ENCODE measurements around the gene SLC35F2. TPM values are rescaled to one million over a fixed set of nuclear protein-coding genes. Genes with fewer than 3 reads are reported as not detected.
"Not testable (repeated sequence)": the region's sequence is repeated elsewhere in the genome, so short reads cannot be mapped to it uniquely, and the experiment has no call there.

The SLC35F2 gene
- total and polyA plus RNA-seq, 9 donors, result 3.7 to 20.8 (median 7.9) TPM

GRCh38 chr11:107844041-107844440 is 14.5 kb downstream of the SLC35F2 start:
- TF ChIP-seq EP300 (IDR thresholded peaks at IDR 0.05) (no peak), POLR2A (IDR thresholded peaks at IDR 0.05) (no peak)
- TF ChIP-seq, protein P1, sequence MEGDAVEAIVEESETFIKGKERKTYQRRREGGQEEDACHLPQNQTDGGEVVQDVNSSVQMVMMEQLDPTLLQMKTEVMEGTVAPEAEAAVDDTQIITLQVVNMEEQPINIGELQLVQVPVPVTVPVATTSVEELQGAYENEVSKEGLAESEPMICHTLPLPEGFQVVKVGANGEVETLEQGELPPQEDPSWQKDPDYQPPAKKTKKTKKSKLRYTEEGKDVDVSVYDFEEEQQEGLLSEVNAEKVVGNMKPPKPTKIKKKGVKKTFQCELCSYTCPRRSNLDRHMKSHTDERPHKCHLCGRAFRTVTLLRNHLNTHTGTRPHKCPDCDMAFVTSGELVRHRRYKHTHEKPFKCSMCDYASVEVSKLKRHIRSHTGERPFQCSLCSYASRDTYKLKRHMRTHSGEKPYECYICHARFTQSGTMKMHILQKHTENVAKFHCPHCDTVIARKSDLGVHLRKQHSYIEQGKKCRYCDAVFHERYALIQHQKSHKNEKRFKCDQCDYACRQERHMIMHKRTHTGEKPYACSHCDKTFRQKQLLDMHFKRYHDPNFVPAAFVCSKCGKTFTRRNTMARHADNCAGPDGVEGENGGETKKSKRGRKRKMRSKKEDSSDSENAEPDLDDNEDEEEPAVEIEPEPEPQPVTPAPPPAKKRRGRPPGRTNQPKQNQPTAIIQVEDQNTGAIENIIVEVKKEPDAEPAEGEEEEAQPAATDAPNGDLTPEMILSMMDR (IDR thresholded peaks at IDR 0.05), result no peak
- H3K9me3 ChIP-seq, result no peaks in the 10 kb centered on the region
- H3K27ac ChIP-seq, result no peak overlapping the region
- no peaks in the 10 kb centered on the region for H3K36me3 ChIP-seq
- no peak overlapping the region for H3K4me3 ChIP-seq
- 92 to 99% (median 94%) methylated on average over 7 of the region's 7 CpGs for WGBS, 3 donors
- no peaks in the 10 kb centered on the region for H3K4me1 ChIP-seq (ENCODE audit: insufficient read depth)
- H3K27me3 ChIP-seq, result no peaks in the 10 kb centered on the region
- no peak for DNase-seq
- intact Hi-C loops (cut with DNase I), result no loop called here

- no peak for TF ChIP-seq POLR2A (IDR thresholded peaks at IDR 0.05)
- WGBS, 3 donors, result 86 to 90% (median 88%) methylated on average over 8 of the region's 8 CpGs
- DNase-seq, result no peak
- H3K4me3 ChIP-seq, result no peak overlapping the region
- H3K36me3 ChIP-seq, result no peaks in the 10 kb centered on the region
- H3K27me3 ChIP-seq, result no peaks in the 10 kb centered on the region
- no peaks in the 10 kb centered on the region for H3K9me3 ChIP-seq
- H3K4me1 ChIP-seq (ENCODE audit: insufficient read depth), result no peaks in the 10 kb centered on the region
- intact Hi-C loops (cut with DNase I), result no loop called here
- no peak overlapping the region for H3K27ac ChIP-seq
These were observed 16.0 kb downstream of the SLC35F2 start for GRCh38 chr11:107842412-107843100.

- DNase-seq, result no peak
- H3K27ac ChIP-seq, result no peak overlapping the region
- no peaks in the 10 kb centered on the region for H3K9me3 ChIP-seq
- H3K36me3 ChIP-seq, result no peaks in the 10 kb centered on the region
- H3K4me1 ChIP-seq (ENCODE audit: insufficient read depth), result no peaks in the 10 kb centered on the region
- WGBS, 3 donors, result 24 to 46% (median 37%) methylated on average over 2 of the region's 2 CpGs
- intact Hi-C loops (cut with DNase I), result no loop called here
- H3K4me3 ChIP-seq, result no peak overlapping the region
- TF ChIP-seq, protein P1 (IDR thresholded peaks at IDR 0.05), result no peak
- TF ChIP-seq EP300 (IDR thresholded peaks at IDR 0.05) (no peak), POLR2A (IDR thresholded peaks at IDR 0.05) (no peak)
- no peaks in the 10 kb centered on the region for H3K27me3 ChIP-seq
These were observed 18.5 kb downstream of the SLC35F2 start for GRCh38 chr11:107840129-107840484.

DNA sequence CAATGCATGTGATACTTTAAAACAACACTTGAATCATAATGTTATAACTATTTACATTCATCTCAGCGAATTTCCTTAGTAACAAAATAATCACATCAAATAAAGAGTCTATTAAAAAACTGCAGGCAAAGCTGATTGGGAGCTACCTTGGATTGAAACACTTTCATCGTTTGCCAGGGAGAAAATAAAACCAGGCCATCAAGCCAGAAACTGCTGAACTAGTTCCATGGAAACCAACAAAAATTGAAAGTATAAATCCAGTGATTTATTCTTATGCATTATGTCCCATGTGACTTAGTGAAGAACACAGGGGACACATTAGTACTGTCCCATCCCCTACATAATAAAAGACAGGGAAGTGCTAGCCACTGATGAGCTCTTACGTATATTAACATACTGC is 21.7 kb downstream of the SLC35F2 start:
- TF ChIP-seq POLR2A (IDR thresholded peaks at IDR 0.05), result no peak
- TF ChIP-seq, protein P1 (IDR thresholded peaks at IDR 0.05), result no peak
- no peak for TF ChIP-seq EP300 (IDR thresholded peaks at IDR 0.05)
- H3K4me3 ChIP-seq, result no peak overlapping the region
- no peak overlapping the region for H3K27ac ChIP-seq
- H3K4me1 ChIP-seq (ENCODE audit: insufficient read depth), result no peaks in the 10 kb centered on the region
- DNase-seq, result no peak
- WGBS, 3 donors, result 59 to 66% (median 64%) methylated on average over 3 of the region's 3 CpGs
- intact Hi-C loops (cut with DNase I), result no loop called here
- no peaks in the 10 kb centered on the region for H3K27me3 ChIP-seq
- no peaks in the 10 kb centered on the region for H3K9me3 ChIP-seq
- H3K36me3 ChIP-seq, result no peaks in the 10 kb centered on the region

DNA sequence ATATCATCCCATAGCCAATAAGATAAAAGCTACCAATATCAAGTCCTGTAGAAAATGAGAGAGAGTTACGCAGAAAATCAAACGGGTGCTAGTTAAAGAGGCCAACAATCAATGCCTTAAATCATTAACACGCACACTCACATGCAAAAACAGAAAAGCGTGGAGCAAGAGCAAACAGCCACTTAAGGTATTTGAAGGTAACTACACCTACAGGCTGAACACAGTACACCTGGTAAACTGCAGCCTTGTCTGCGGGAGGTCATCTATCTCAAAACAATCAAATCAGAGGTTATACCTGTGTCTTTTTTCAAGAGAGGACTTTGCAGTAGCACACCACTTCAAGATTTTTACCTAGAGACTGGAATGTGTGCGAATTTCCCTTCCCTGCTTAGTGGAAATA is 23.6 kb downstream of the SLC35F2 start:
- no peak overlapping the region for H3K4me3 ChIP-seq
- H3K9me3 ChIP-seq, result no peaks in the 10 kb centered on the region
- TF ChIP-seq EP300 (IDR thresholded peaks at IDR 0.05) (no peak), POLR2A (IDR thresholded peaks at IDR 0.05) (no peak)
- TF ChIP-seq, protein P1 (IDR thresholded peaks at IDR 0.05), result no peak
- intact Hi-C loops (cut with DNase I), result no loop called here
- WGBS, 3 donors, result 72 to 84% (median 82%) methylated on average over 6 of the region's 6 CpGs
- no peak for DNase-seq
- no peaks in the 10 kb centered on the region for H3K4me1 ChIP-seq (ENCODE audit: insufficient read depth)
- no peaks in the 10 kb centered on the region for H3K36me3 ChIP-seq
- no peaks in the 10 kb centered on the region for H3K27me3 ChIP-seq
- H3K27ac ChIP-seq, result no peak overlapping the region

- DNase-seq; intact Hi-C loops (cut with DNase I); H3K4me1 ChIP-seq (ENCODE audit: insufficient read depth); H3K27me3 ChIP-seq; H3K4me3 ChIP-seq; H3K9me3 ChIP-seq; H3K36me3 ChIP-seq; H3K27ac ChIP-seq: not testable (repeated sequence)
- 44 to 52% (median 51%) methylated on average over 6 of the region's 6 CpGs for WGBS, 3 donors
These were observed 24.7 kb downstream of the SLC35F2 start for GRCh38 chr11:107833926-107834325.

All from ovary (tissue), 9 donors.